Embryonic facial prominence (tissue), 1 donor: Measurements from ENCODE around the gene FAM53C.
"Not testable (repeated sequence)": the region's sequence is repeated elsewhere in the genome, so short reads cannot be mapped to it uniquely, and the experiment has no call there.

Source experiments
- DNase-seq: peaks from one replicate; pipeline ENCODE4 v3.0.0-alpha.2; 2016; ENCODE audit errors: extremely low spot score

FAM53C gene

GRCh38 chr5:138351056-138351455 is 13.0 kb downstream of the FAM53C start:
- no peak for DNase-seq

GRCh38 chr5:138351517-138351916 is 13.5 kb downstream of the FAM53C start:
- DNase-seq: no peak

GRCh38 chr5:138352071-138352721 is 14.1 kb downstream of the FAM53C start, which contains the start of gene KDM3B:
Gene KDM3B, plus strand, starts transcription at chr5:138352685. Its CDS starts 111 bp downstream, at chr5:138352796.
- DNase-seq: peak; percentile 76

- no peak for DNase-seq
These were observed 14.9 kb downstream of the FAM53C start for GRCh38 chr5:138352722-138353559.

- DNase-seq: no peak
These were observed 15.6 kb downstream of the FAM53C start for GRCh38 chr5:138353560-138354080.

GRCh38 chr5:138354387-138354786 is 16.3 kb downstream of the FAM53C start:
- no peak for DNase-seq

- no peak for DNase-seq
These were observed 16.9 kb downstream of the FAM53C start for GRCh38 chr5:138354926-138355378.

GRCh38 chr5:138359621-138360020 is 21.6 kb downstream of the FAM53C start:
- DNase-seq: no peak

- DNase-seq: no peak
These were observed 22.9 kb downstream of the FAM53C start for GRCh38 chr5:138360941-138361452.

GRCh38 chr5:138364576-138364975 is 26.5 kb downstream of the FAM53C start:
- DNase-seq: no peak

- no peak for DNase-seq
These were observed 28.7 kb downstream of the FAM53C start for GRCh38 chr5:138366632-138367382.

- no peak for DNase-seq
These were observed 31.2 kb downstream of the FAM53C start for GRCh38 chr5:138369261-138369660.

- DNase-seq: no peak
These were observed 31.6 kb downstream of the FAM53C start for GRCh38 chr5:138369706-138370105.

- no peak for DNase-seq
These were observed 32.5 kb downstream of the FAM53C start for GRCh38 chr5:138370537-138370936.

- no peak for DNase-seq
These were observed 33.4 kb downstream of the FAM53C start for GRCh38 chr5:138371454-138371853.

GRCh38 chr5:138372225-138372624 is 34.2 kb downstream of the FAM53C start:
- DNase-seq: no peak

GRCh38 chr5:138372653-138373052 is 34.6 kb downstream of the FAM53C start:
- no peak for DNase-seq

- no peak for DNase-seq
These were observed 44.3 kb downstream of the FAM53C start for GRCh38 chr5:138382347-138382746.

- DNase-seq: no peak
These were observed 47.6 kb downstream of the FAM53C start for GRCh38 chr5:138385660-138386059.

GRCh38 chr5:138386290-138386689 is 48.2 kb downstream of the FAM53C start:
- DNase-seq: no peak

GRCh38 chr5:138389332-138389731 is 51.3 kb downstream of the FAM53C start:
- DNase-seq: no peak

- not testable (repeated sequence) for DNase-seq
These were observed 51.8 kb downstream of the FAM53C start for GRCh38 chr5:138389911-138390310.
